H4 (cell line): ENCODE measurements around the gene ABCC8. TPM values are rescaled to one million over a fixed set of nuclear protein-coding genes. Genes with fewer than 3 reads are reported as not detected.

Experiments
- DNase-seq: peaks from one replicate; pipeline ENCODE4 v3.0.0-alpha.2; 2015; ENCODE audit warnings: low spot score
- total RNA-seq: library from RNA; depleted of rRNA; stranded (reverse); fragments of >200 nt; shearing (Covaris generic); gene quantifications from 2 replicates; pipeline ENCODE4 v1.2.3, GENCODE V29; 2014

The ABCC8 gene
- total RNA-seq, 1 experiment from 2014 or later: not detected

GRCh38 chr11:17505146-17505545, 28.5 kb upstream of the ABCC8 start:
- no peak for DNase-seq

- DNase-seq: peak; percentile 70
Measured at GRCh38 chr11:17504330-17505107, 27.9 kb upstream of the ABCC8 start.

GRCh38 chr11:17502630-17503029, 26.0 kb upstream of the ABCC8 start:
- DNase-seq: no peak

GRCh38 chr11:17500673-17501072, 24.0 kb upstream of the ABCC8 start:
- DNase-seq: no peak

GRCh38 chr11:17498475-17498874, 21.8 kb upstream of the ABCC8 start:
- peak; percentile 37 for DNase-seq

GRCh38 chr11:17498058-17498457, 21.4 kb upstream of the ABCC8 start:
- no peak for DNase-seq

- DNase-seq: no peak
Measured at GRCh38 chr11:17496406-17496805, 19.8 kb upstream of the ABCC8 start.

- DNase-seq: no peak
Measured at GRCh38 chr11:17494019-17494418, 17.4 kb upstream of the ABCC8 start.

- DNase-seq: no peak
Measured at GRCh38 chr11:17490938-17491337, 14.3 kb upstream of the ABCC8 start.

GRCh38 chr11:17490232-17490631, 13.6 kb upstream of the ABCC8 start:
- DNase-seq: no peak

GRCh38 chr11:17489751-17490150, 13.1 kb upstream of the ABCC8 start:
- DNase-seq: no peak

- DNase-seq: no peak
Measured at GRCh38 chr11:17488563-17488962, 11.9 kb upstream of the ABCC8 start.

- no peak for DNase-seq
Measured at GRCh38 chr11:17486646-17487045, 10.0 kb upstream of the ABCC8 start.

- no peak for DNase-seq
Measured at GRCh38 chr11:17483505-17483904, 6.9 kb upstream of the ABCC8 start.

- no peak for DNase-seq
Measured at GRCh38 chr11:17481905-17482304, 5.3 kb upstream of the ABCC8 start.

GRCh38 chr11:17479284-17480214, 2.9 kb upstream of the ABCC8 start:
- DNase-seq: no peak

- DNase-seq: no peak
Measured at GRCh38 chr11:17478070-17478469, 1.4 kb upstream of the ABCC8 start.

GRCh38 chr11:17477361-17477760, 716 bp upstream of the ABCC8 start:
- DNase-seq: no peak

- no peak for DNase-seq
Measured at GRCh38 chr11:17477084-17477333, 364 bp upstream of the ABCC8 start.

GRCh38 chr11:17475666-17476316, 854 bp downstream of the ABCC8 start:
- no peak for DNase-seq

- DNase-seq: peak; percentile 69
Measured at GRCh38 chr11:17473071-17473744, 3.4 kb downstream of the ABCC8 start.

- no peak for DNase-seq
Measured at GRCh38 chr11:17472467-17472866, 4.2 kb downstream of the ABCC8 start.
